ENCODE measurements around the gene NRSN2. TPM values are rescaled to one million over a fixed set of nuclear protein-coding genes. Genes with fewer than 3 reads are reported as not detected.
A peak's percentile ranks its signal among the peaks of the same experiment; 100 is the strongest.

Gene NRSN2
- total RNA-seq, 1 donor from 2014 or later: 24.5 TPM

DNA sequence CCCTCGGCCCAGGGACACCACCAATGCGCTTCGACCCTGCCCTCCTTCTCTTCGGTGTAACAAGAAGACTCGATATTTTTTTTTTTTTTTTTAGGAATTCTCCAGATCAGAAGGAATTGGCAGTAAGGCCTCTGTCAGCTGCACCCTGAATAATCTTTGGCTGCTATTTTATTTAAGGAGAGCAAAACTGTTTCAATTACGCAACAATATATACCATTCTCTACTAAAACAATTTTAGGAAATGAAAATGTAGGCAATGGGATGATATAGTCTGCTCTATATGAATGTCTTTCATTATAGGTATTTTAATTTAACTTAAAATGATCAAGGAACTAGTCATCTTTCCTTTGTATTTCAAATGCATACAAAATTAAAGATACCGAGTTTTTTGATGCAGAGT lies 36.3 kb upstream of the NRSN2 start:
- Histone ChIP-seq H3K36me3 (no peaks in the 10 kb centered on the region), H3K9me3 (no peaks in the 10 kb centered on the region), H3K27ac (peak overlapping the region; percentile 17 to 89), H3K4me3 (peak overlapping the region in 1 of 2 donors; percentile 66), H3K4me1 (no peaks in the 10 kb centered on the region), H3K27me3 (no peaks in the 10 kb centered on the region)
- intact Hi-C loops (cut with DNase I): loop anchor here (1.0 to 5.0 kb wide), 4 partner anchors 13 to 232 kb away; partner anchors contain the start of genes C20orf96, CSNK2A1 and ZCCHC3
- DNase-seq (ENCODE audit: low spot score in 2 of 2): no peak
- TF ChIP-seq, protein P1, sequence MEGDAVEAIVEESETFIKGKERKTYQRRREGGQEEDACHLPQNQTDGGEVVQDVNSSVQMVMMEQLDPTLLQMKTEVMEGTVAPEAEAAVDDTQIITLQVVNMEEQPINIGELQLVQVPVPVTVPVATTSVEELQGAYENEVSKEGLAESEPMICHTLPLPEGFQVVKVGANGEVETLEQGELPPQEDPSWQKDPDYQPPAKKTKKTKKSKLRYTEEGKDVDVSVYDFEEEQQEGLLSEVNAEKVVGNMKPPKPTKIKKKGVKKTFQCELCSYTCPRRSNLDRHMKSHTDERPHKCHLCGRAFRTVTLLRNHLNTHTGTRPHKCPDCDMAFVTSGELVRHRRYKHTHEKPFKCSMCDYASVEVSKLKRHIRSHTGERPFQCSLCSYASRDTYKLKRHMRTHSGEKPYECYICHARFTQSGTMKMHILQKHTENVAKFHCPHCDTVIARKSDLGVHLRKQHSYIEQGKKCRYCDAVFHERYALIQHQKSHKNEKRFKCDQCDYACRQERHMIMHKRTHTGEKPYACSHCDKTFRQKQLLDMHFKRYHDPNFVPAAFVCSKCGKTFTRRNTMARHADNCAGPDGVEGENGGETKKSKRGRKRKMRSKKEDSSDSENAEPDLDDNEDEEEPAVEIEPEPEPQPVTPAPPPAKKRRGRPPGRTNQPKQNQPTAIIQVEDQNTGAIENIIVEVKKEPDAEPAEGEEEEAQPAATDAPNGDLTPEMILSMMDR (IDR thresholded peaks at IDR 0.05): no peak

DNA sequence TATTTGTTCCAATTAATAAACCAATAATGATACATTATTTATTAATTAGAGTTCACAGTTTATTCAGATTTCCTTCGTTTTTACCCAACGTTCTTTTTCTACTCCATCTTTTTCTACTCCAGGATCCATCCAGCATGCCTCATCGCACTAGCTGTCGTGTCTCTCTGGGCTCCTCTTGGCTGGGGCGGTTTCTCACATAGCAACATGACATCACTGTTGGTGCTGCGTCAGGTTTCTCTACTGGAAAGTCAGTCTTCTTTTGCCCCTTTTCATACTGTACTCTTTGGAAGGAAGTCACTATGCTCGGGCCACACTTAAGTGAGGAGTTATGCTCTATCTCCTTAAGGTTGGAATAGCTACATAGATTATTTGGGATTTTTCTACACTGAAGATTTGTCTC lies 35.3 kb upstream of the NRSN2 start:
- no peaks in the 10 kb centered on the region for H3K4me1 ChIP-seq
- intact Hi-C loops (cut with DNase I): loop anchor here (5.0 kb wide), 1 partner anchor 231 kb away; the partner anchor contains the start of gene CSNK2A1
- TF ChIP-seq, protein P1 (IDR thresholded peaks at IDR 0.05): no peak
- H3K36me3 ChIP-seq: no peaks in the 10 kb centered on the region
- H3K4me3 ChIP-seq: no peak overlapping the region
- H3K27me3 ChIP-seq: no peaks in the 10 kb centered on the region
- H3K9me3 ChIP-seq: no peaks in the 10 kb centered on the region
- no peak overlapping the region for H3K27ac ChIP-seq
- DNase-seq (ENCODE audit: low spot score in 2 of 2): no peak

DNA sequence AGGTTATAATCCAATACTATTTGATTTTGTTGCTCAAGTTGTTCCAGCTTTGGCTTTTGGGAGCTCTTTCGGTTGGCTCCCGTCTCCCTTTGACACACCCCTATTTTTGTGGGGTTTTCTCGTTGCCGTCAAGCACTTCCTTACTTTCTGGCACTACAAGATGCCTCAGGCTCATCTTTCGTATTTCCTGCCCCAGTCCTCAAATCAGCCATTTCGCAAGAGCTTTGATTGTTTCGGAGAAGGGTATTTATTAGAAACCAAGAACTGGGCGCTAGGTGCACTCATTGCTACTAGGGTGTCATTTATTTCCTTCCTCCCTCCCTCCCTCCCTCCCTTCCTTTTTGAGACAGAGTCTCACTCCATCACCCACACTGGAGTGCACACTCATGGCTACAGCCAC lies 34.8 kb upstream of the NRSN2 start:
- no peaks in the 10 kb centered on the region for H3K27me3 ChIP-seq
- intact Hi-C loops (cut with DNase I): loop anchor here (5.0 kb wide), 1 partner anchor 230 kb away; the partner anchor contains the start of gene CSNK2A1
- no peak for DNase-seq (ENCODE audit: low spot score in 2 of 2)

DNA sequence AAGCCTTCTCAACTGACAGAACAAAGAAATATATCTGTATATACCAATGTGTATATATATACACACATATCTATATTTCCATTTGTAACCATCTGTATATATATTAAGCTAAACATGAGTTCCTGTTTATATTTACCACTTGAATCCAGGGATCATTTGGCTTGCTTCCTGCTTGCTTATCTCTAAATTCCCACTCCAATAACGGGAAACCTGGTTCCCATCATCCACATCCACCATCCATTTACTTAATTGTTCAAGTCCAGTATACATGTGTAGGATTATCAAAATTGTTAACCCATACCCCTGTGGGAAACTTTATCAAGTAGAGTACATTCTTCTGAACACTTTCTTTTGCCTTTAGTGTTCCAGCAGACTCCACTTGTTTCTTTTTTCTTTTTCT lies 34.0 kb upstream of the NRSN2 start:
- H3K4me1 ChIP-seq: no peaks in the 10 kb centered on the region
- TF ChIP-seq, protein P1 (IDR thresholded peaks at IDR 0.05): no peak
- H3K27ac ChIP-seq: no peak overlapping the region

More for the DNA sequence above, 34.8 kb upstream of the NRSN2 start:
- H3K36me3 ChIP-seq: no peaks in the 10 kb centered on the region
- no peaks in the 10 kb centered on the region for H3K4me1 ChIP-seq
- H3K9me3 ChIP-seq: no peaks in the 10 kb centered on the region
- no peak overlapping the region for H3K4me3 ChIP-seq
- no peak overlapping the region for H3K27ac ChIP-seq
- TF ChIP-seq, protein P1 (IDR thresholded peaks at IDR 0.05): no peak

DNA sequence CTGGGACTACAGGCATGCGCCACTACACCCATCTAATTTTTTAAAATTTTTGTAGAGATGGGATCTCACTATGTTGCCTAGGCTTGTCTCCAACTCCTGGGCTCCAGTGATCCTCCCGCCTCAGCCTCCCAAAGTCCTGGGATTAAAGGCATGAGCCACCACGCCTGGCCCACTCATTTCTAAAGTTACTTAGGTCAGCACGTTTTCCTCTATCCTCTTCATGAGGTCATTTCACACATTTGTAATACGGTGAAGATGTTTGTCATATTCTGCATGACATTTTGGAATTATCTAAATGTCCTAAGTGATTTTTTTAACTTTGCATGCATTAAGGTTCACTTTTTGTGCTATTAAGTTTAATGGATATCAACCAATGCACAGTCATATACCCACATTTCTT lies 33.5 kb upstream of the NRSN2 start:
- H3K36me3 ChIP-seq: no peaks in the 10 kb centered on the region
- intact Hi-C loops (cut with DNase I): loop anchor here (5.0 kb wide), 1 partner anchor 229 kb away; the partner anchor contains the start of gene CSNK2A1
- no peaks in the 10 kb centered on the region for H3K27me3 ChIP-seq
- no peak for DNase-seq (ENCODE audit: low spot score in 2 of 2)
- no peak overlapping the region for H3K27ac ChIP-seq
- H3K4me1 ChIP-seq: no peaks in the 10 kb centered on the region
- H3K4me3 ChIP-seq: no peak overlapping the region
- TF ChIP-seq, protein P1 (IDR thresholded peaks at IDR 0.05): no peak
- H3K9me3 ChIP-seq: no peaks in the 10 kb centered on the region

More for the DNA sequence above, 34.0 kb upstream of the NRSN2 start:
- DNase-seq (ENCODE audit: low spot score in 2 of 2): no peak
- H3K4me3 ChIP-seq: no peak overlapping the region
- H3K27me3 ChIP-seq: no peaks in the 10 kb centered on the region
- no peaks in the 10 kb centered on the region for H3K36me3 ChIP-seq
- H3K9me3 ChIP-seq: no peaks in the 10 kb centered on the region
- intact Hi-C loops (cut with DNase I): loop anchor here (5.0 kb wide), 1 partner anchor 229 kb away; the partner anchor contains the start of gene CSNK2A1

Data from ascending aorta (tissue), 2 donors.